PC-3 (cell line): ENCODE data around the gene RPS6KA2. TPM values are rescaled to one million over a fixed set of nuclear protein-coding genes. Genes with fewer than 3 reads are reported as not detected.

ENCODE experiments used
- ATAC-seq: fragments of 200-7000 bp; cut with Tn5 transposase; 2 replicates; pipeline ENCODE4 v1.9.1; 2020; ENCODE audit warnings: mild to moderate bottlenecking, moderate library complexity
- BruUV-seq: library from RNA; stranded (reverse); fragments of 400-500 nt; replicated peaks from 2 replicates; lab custom pipeline; 2021; lab: Mats Ljungman, UMichigan
- CTCF ChIA-PET: fragments of 300-600 bp; sonication (Branson Sonifier 250); formaldehyde crosslinking; loops from one replicate; lab custom pipeline; 2022; ENCODE audit warnings: antibody characterized with exemption; lab: Charles Lee
- POLR2A ChIA-PET: fragments of 300-600 bp; sonication (Branson Sonifier 250); formaldehyde crosslinking; loops from one replicate; lab custom pipeline; 2022; ENCODE audit warnings: antibody characterized with exemption; ENCODE audit not compliant: unreplicated experiment; lab: Charles Lee
- DNase-seq: peaks from one replicate; pipeline ENCODE4 v3.0.0-alpha.2; 2015
- H2AFZ ChIP-seq: fragments of 300-600 bp; sonication (generic); 2 replicates; pipeline ENCODE4 v1.6.0; 2016; ENCODE audit warnings: antibody characterized with exemption, low read length
- H3F3A ChIP-seq: fragments of 300-600 bp; sonication (generic); one replicate; pipeline ENCODE4 v1.6.0; 2017; ENCODE audit warnings: antibody characterized with exemption, low read length, control low read depth, mild to moderate bottlenecking; ENCODE audit not compliant: unreplicated experiment
- H3K27ac ChIP-seq: fragments of 300-600 bp; sonication (generic); 2 replicates; pipeline ENCODE4 v1.5.1; 2016; ENCODE audit warnings: mild to moderate bottlenecking, low read length
- H3K27me3 ChIP-seq: fragments of 300-600 bp; sonication (generic); 2 replicates; pipeline ENCODE4 v1.6.1; 2016; ENCODE audit warnings: low read length, mixed read lengths
- H3K36me3 ChIP-seq: fragments of 300-600 bp; sonication (generic); 2 replicates; pipeline ENCODE4 v1.6.1; 2016; ENCODE audit warnings: low read depth, mixed run types, low read length, mixed read lengths
- H3K4me1 ChIP-seq: fragments of 300-600 bp; sonication (generic); 2 replicates; pipeline ENCODE4 v1.5.1; 2016; ENCODE audit warnings: low read length; ENCODE audit not compliant: insufficient read depth
- H3K4me2 ChIP-seq: fragments of 300-600 bp; sonication (generic); 2 replicates; pipeline ENCODE4 v1.6.0; 2016; ENCODE audit warnings: low read length
- H3K4me3 ChIP-seq: fragments of 300-600 bp; sonication (generic); 2 replicates; pipeline ENCODE4 v1.5.1; 2016; ENCODE audit warnings: mild to moderate bottlenecking, low read length, mixed read lengths
- H3K79me2 ChIP-seq: fragments of 300-600 bp; sonication (generic); 2 replicates; pipeline ENCODE4 v1.6.1; 2017; ENCODE audit warnings: low read length, mixed read lengths
- H3K9ac ChIP-seq: fragments of 300-600 bp; sonication (generic); 2 replicates; pipeline ENCODE4 v1.6.0; 2016; ENCODE audit warnings: mild to moderate bottlenecking, low read length
- H3K9me2 ChIP-seq: fragments of 300-600 bp; sonication (generic); replicated peaks from 2 replicates; pipeline ENCODE4 v1.6.1; 2016; ENCODE audit warnings: mixed run types, low read length, mixed read lengths
- H3K9me3 ChIP-seq: fragments of 300-600 bp; sonication (generic); 2 replicates; pipeline ENCODE4 v1.6.1; 2016; ENCODE audit warnings: low read length, mixed read lengths
- H4K20me1 ChIP-seq: fragments of 300-600 bp; sonication (generic); 2 replicates; pipeline ENCODE4 v1.6.1; 2016; ENCODE audit warnings: low read length, mixed read lengths
- EZH2 ChIP-seq: fragments of 300-600 bp; sonication (generic); IDR thresholded peaks from one replicate; pipeline ENCODE4 v1.6.1; 2017; ENCODE audit warnings: antibody characterized with exemption, mild to moderate bottlenecking, low read length; ENCODE audit not compliant: unreplicated experiment
- EZH2phosphoT487 ChIP-seq: fragments of 300-600 bp; sonication (generic); IDR thresholded peaks from 2 replicates; pipeline ENCODE4 v1.6.1; 2018; ENCODE audit warnings: mild to moderate bottlenecking, antibody characterized with exemption, low read length, borderline replicate concordance
- intact Hi-C: fragments of 100-400 bp; cut with micrococcal nuclease; formaldehyde crosslinking; loops from 2 replicates; pipeline ENCODE4 v1.9.0; 2023
- total RNA-seq: library from RNA; depleted of rRNA; stranded (reverse); fragments of >200 nt; gene quantifications from 2 replicates; pipeline ENCODE4 v1.2.3, GENCODE V29; 2014
- TF ChIP-seq, protein P1 (sequence below): fragments of 300-600 bp; sonication (generic); conservative IDR thresholded peaks from 2 replicates; pipeline ENCODE4 v1.5.1; 2017; ENCODE audit warnings: antibody characterized with exemption, low read depth, mild to moderate bottlenecking, low read length

Gene RPS6KA2
- total RNA-seq, 1 experiment from 2014 or later = 5.1 TPM

DNA sequence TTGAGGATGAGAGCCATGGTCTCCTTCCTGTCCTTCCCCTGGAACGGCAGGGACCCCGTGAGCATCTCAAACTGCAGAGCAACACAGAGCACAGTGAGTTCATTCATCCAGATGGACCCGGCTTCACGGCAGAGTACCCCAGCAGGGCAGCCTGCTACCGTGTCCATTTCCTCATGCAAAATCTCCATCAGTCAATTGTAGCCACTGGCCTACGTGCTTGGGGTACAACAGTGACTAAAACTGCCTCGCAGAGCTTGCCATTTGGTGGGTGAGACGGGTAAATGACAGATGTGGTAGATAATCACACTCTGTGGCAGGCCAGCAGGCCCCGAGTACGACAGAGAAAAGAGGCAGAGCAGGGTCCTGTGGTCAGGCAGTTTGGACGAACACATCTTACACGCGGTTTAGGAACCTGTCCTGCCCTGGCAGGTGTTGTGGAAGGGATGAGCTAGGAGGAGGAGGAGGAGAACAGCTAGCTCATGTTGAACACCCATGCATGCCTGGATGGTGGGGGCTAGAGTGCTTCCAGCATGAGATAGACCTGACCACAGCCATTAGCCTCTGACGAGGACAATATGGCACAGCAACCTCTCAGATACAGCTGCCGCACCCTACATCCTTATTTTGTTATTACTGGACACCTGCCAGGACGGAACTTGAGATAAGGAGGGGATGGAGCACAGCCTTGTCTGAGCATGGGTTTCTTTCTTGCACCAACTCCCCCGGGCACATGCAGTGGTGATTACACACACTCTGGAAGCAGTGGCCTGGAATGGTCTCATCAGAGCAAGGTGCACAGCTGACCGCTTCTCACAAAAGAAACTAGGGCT, 136.2 kb downstream of the RPS6KA2 start:
- H3K9ac ChIP-seq = no peak overlapping the region
- no peak overlapping the region for H3K4me2 ChIP-seq
- intact Hi-C loops = no loop called here
- no peak overlapping the region for H3K4me3 ChIP-seq
- no peak overlapping the region for H3K27ac ChIP-seq
- TF ChIP-seq EZH2 = no peak
- no peak for TF ChIP-seq EZH2phosphoT487
- TF ChIP-seq, protein P1, sequence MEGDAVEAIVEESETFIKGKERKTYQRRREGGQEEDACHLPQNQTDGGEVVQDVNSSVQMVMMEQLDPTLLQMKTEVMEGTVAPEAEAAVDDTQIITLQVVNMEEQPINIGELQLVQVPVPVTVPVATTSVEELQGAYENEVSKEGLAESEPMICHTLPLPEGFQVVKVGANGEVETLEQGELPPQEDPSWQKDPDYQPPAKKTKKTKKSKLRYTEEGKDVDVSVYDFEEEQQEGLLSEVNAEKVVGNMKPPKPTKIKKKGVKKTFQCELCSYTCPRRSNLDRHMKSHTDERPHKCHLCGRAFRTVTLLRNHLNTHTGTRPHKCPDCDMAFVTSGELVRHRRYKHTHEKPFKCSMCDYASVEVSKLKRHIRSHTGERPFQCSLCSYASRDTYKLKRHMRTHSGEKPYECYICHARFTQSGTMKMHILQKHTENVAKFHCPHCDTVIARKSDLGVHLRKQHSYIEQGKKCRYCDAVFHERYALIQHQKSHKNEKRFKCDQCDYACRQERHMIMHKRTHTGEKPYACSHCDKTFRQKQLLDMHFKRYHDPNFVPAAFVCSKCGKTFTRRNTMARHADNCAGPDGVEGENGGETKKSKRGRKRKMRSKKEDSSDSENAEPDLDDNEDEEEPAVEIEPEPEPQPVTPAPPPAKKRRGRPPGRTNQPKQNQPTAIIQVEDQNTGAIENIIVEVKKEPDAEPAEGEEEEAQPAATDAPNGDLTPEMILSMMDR = no peak
- ATAC-seq (no peak), DNase-seq (no peak)
- H3K36me3 ChIP-seq = no peaks in the 10 kb centered on the region
- no peaks in the 10 kb centered on the region for H3K79me2 ChIP-seq
- no peaks in the 10 kb centered on the region for H3F3A ChIP-seq
- H3K4me1 ChIP-seq = no peaks in the 10 kb centered on the region
- H3K9me3 ChIP-seq = no peaks in the 10 kb centered on the region
- H2AFZ ChIP-seq = no peak overlapping the region
- H3K9me2 ChIP-seq = no peaks in the 10 kb centered on the region
- H4K20me1 ChIP-seq = no peaks in the 10 kb centered on the region
- ChIA-PET CTCF (no interaction called here), POLR2A (no interaction called here)
- BruUV-seq = no TSS peak
- no peaks in the 10 kb centered on the region for H3K27me3 ChIP-seq

DNA sequence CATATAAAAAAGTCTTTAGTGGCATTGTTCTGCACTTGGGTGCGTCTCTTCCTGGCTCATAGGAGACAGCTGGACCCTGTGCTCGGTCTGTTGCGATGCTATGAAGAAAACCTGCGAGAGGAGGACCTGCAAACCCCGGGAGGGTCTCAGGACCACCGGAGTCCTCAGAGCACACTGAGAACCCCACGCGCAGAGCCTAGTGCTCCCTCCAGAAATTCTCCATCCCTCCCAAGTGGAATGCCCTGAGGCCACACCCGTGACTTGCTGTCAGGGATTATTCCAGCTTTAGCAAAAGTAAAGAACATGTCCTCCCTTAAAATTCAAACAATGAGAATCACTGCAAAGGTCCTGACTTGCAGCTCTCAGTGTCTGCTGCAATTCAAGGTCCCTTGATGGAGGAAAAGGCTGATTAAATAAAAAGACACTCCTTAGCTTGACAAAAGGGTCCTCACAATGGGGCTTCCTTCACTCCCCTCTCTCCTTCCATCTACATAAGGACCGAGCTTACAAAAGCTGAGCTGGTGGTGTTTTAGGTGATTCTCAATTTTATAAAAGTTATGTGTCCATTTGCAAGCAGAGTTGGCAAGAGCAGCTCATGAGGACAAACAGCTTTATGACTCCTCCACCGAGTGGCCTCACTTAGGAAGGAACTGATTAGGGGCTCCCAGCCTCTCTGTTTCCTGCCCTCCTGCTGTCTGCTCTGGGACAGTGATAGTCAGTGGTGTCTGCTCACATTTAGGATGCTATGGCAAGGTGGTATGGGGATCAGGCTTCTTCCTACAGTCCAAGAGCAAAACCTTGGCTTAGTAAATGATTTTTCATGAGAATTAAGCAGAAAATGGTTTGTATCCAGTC, 137.5 kb downstream of the RPS6KA2 start:
- H3K9ac ChIP-seq = no peak overlapping the region
- no peaks in the 10 kb centered on the region for H4K20me1 ChIP-seq
- BruUV-seq = no TSS peak
- ChIA-PET CTCF (no interaction called here), POLR2A (interaction anchor here (0.6 kb wide), 1 partner anchor 11 kb away, joined by 5 read pairs; no protein-coding TSS in a partner anchor)
- DNase-seq (no peak), ATAC-seq (no peak)
- no peaks in the 10 kb centered on the region for H3K9me3 ChIP-seq
- no peaks in the 10 kb centered on the region for H3K9me2 ChIP-seq
- H3K36me3 ChIP-seq = no peaks in the 10 kb centered on the region
- no peak overlapping the region for H3K4me2 ChIP-seq
- no peaks in the 10 kb centered on the region for H3K79me2 ChIP-seq
- no peaks in the 10 kb centered on the region for H3K4me1 ChIP-seq
- H2AFZ ChIP-seq = no peak overlapping the region
- TF ChIP-seq EZH2phosphoT487 = no peak
- TF ChIP-seq, protein P1 = no peak
- no peak for TF ChIP-seq EZH2
- H3K27ac ChIP-seq = no peak overlapping the region
- H3K27me3 ChIP-seq = no peaks in the 10 kb centered on the region
- no peaks in the 10 kb centered on the region for H3F3A ChIP-seq
- no peak overlapping the region for H3K4me3 ChIP-seq
- intact Hi-C loops = no loop called here
